Islet precursor cell (in vitro differentiated cells): ENCODE data around the gene RPS6KL1.
A peak's percentile ranks its signal among the peaks of the same experiment; 100 is the strongest.

Experiments
- DNase-seq: peaks from one replicate; pipeline ENCODE4 v3.0.0-alpha.2; 2018

The RPS6KL1 gene

DNA sequence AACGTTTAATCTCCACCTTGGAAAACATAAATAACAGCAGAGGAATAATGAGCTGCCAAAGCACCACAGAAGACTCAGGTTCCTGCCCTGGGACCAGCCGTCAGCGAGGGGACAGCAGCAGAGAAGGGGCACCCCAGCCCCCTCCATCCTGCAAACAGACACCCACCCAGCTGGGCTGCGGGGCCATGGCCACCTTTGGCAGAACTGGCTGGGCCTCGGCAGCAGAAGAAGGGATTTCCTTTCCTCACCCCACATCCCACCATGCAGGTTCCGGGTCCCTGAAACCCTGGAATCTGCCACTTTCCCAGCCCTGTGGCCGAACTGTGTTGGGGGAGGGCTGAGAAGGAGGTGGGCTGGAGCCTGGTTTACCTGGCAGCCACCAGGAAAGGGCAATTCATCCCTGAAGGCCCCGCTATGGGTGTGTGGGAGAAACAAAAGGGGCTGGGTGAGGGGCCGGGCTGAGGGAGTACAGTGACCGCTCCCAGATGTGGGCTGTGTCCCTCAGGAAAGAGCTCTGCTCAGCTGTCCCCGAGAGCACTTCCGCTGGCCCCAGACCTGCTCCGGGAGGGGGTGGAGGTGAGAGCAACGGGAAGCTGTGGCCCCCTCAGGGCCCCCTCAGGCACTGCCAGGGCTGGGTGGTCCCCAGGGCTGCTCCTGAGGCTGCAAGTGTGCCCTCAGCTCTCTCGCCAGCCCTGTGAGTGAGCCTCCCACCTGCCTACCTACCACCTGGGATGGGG is 28.6 kb upstream of the RPS6KL1 start:
- DNase-seq, result peak; percentile 55

DNA sequence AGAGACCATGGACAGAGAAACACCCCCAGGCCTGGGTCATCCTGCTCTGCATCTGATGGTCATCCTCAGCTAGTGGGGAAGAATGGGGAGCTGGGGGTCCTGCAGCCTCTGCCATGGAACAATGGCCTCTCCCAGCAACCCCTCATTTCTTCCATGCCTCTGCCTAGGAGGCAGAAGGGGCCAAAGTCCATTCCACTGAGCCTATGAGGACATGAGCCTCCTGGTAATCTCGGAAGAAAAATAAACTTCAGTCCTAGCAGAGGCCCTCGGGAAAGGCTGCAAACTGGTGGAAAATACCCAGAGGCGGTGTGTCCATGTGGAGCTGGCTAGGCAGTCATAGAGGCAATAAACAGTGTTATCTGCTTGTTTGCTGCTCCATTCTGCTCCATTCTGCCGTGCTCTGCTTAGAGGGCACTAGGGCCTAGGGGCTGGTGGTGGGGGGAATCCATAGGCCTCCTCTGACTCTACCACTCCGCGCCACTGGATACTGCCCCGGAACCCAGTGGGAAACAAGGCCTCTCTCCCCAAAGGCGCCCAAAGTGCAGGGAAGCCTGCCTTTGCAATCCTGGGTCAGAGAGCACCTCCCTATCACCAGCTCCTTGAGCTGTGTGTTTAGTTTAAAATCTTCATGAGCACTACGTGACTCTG is 27.9 kb upstream of the RPS6KL1 start:
- peak; percentile 52 for DNase-seq

DNA sequence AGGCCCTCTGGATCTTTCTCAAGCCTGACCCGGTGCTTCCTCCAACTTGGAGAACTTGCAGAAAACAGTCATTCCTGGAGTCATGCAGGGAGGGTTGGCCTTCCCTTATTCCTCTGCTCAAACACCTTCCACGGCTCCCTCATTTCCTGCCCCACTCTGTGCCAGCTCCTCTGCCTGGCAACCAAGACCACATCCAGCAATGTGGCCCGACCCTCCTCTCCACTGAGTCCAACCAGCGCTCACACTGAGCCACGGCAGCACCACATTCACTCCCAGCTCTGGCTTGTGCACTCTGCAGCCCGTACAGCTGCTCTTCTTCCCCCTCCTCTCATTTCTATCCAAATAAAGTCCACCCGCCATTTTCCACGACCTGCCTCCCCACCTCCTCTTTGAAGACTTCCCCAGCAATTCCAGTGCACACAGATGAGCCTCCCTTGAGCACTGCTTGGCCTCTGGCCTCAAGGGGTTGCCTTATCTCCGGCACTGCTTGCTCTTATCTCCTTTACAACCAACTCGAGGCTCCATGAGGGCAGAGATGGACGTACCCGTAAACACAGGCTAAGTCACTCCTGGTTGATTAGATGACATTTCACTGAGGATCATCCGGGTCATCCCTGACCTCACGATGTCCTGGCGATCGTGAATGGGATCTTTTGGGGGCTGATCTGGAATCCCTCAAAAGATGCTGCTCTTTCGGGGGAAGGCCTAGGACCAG is 27.0 kb upstream of the RPS6KL1 start:
- DNase-seq, result peak; percentile 38

DNA sequence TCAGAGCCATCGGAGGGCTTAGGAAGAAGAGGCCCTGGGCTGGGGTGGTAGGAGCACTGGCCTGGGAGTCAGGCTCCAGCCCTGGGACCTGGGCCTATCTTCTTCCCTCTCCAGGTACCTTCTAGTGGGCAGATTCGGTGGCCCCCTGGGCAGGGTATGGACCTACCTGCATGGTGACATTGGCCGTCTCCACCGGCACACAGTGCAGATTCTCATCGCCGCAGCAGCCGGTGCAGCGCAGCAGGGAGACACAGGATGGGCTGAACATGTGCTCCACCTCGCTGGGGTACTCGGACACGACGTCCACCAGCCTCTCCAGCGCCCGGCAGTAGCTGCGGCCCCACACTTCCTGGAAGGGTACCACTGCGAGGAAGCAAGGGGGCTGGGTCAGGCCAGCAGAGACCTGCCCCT is 26.1 kb upstream of the RPS6KL1 start:
- DNase-seq, result peak; percentile 44

DNA sequence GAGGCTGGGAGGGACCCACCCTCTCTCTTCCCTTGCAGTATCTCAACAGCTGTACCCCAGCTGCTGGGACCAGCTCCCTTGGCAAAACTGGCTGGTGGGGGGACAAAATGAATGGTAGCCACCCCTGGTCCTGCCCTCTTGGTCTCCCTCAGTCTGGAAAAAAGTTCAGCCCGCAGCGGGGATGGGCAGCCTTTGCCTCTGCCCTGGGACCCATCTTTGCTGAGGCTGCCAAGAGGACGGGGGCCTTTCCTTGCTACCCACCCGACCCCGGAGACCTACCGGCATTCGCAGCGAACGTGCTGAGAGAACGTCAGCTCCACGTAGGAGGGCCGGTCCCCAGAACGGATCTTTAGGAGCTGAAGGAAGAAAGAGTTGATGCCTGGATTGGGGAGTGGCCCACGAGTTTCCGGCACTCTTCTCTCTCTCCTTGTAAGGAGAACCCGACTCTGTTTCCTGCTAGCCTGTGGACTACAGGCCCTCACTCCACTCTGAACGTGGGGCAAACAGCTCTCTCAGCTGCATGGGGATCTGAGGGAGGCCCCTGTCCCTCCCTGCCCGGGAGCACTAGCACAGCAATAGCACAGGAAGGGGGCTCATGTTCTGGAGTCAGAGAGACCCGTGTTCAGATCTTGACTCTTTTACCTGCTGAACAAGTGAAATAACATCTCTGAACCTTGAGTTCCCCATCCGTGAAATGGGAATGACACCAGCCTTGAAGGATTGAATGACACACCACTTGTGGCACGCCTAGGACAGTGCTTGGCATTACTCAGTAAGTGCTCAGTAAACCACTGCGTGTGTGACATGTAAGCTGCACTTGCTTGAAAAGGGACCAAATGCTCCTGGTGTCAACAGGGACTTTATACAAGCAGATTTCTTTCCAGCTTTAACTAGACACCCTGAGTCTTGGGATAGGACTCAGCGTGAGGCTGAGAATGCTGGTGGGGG is 25.4 kb upstream of the RPS6KL1 start:
- peak; percentile 43 for DNase-seq

DNA sequence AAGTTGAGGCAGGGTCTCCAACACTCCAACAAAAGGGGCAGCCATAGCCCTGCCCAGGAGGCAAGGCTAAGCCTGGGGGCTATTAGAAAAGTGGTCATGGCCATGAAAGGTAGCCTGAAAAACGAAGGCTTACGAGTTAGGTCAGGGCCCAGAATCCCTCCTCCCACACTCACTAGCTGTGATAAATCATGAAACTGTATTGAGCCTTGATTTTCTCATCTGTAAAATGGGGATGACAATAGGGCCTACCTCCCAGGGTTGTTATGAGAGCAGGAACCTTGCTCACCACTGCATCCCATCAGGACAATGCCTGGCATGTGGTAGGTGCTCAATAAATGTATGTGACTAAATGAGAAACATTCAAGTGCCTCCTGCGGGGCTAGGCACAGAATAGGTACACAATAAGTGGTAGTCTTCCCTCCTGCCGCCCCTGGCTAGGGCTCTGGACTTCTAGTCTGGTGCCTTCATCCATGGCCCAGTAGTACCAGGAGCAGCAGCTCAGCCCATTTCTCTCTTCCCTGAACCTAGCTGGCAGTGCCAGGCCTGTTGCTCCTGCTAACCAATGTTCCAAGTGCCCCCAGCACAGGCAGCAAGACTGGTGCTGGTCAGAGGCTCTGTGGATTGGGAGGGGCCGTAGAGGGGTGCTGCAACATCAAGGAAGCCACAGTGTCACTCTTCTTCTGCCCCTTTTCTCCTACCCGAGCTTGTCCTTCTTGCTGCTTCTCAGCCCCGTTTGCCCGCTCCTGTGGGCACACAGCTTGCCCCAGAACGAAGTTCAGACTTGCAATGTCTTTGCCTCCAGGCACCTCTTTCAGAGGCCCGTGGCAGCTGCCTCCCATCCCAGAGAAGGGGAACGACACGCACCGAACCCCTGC is 24.5 kb upstream of the RPS6KL1 start:
- peak; percentile 34 for DNase-seq

DNA sequence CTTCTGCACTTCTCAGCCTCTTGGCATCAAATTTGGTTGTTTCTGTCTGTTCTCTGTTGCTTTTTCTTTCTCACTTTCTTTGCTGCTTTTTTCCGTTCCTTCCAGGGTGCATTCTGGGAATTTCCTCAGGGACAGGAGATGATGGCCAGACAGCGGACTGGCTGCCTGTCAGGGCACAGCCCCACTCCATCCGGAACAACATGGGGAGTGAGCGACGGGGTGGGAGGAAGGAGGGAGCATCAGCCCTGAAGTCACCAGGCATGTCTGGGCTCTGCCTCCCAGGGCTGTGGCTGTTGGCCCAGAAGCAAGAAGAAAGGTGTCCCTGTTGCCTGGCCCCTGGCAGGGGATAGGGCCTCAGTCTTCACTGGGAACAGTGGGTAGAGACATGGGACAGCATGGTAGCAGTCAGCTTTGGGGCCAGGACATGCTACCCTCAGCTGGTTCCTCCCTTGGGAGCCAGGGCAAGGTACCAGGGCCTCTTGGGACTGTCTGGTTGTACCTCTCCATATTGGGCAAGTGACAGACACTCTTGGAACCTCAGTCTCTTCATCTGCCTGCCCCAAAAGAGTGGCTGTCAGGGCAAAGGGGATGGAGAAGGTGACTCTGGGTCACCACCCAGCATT is 23.7 kb upstream of the RPS6KL1 start:
- DNase-seq, result peak; percentile 70

DNA sequence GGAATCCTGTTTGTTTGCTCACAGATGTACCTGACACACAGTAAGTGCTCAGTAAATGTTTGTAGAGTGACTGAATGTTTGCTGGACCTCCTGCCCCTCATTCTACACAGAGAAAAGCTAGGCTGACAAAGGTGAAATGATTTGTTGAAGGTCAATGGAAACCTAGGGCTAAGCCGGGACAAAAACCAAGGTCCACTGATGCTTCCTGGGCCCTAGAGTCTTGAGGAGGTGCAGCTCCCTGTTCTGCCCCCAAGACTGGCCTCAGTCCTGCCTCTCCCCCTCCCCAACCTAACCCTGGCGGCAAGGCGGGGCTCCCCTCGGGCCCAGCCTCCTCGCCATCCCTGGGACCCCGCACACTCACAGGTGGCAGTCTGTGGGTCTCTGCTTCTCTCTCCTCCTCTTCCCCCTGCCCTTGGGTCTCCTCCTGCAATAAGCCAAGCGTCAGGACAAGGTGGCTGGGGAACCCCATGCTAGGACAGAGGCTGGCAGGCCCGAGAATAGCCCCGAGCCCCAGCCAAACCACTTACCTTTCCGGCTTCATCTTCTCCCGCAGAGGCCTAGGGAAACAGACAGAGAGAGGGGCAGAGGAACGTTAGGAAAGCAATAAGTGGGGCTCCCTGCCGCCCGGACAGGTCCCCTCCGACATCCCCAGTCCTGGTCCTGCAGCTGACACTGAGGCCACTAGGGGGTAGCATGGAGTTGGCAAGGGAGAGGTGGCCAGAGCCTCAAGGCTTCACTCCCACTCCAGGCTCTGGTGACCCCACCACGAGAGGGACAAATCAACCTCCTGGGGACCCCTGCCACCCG is 23.0 kb upstream of the RPS6KL1 start:
- DNase-seq, result peak; percentile 87

DNA sequence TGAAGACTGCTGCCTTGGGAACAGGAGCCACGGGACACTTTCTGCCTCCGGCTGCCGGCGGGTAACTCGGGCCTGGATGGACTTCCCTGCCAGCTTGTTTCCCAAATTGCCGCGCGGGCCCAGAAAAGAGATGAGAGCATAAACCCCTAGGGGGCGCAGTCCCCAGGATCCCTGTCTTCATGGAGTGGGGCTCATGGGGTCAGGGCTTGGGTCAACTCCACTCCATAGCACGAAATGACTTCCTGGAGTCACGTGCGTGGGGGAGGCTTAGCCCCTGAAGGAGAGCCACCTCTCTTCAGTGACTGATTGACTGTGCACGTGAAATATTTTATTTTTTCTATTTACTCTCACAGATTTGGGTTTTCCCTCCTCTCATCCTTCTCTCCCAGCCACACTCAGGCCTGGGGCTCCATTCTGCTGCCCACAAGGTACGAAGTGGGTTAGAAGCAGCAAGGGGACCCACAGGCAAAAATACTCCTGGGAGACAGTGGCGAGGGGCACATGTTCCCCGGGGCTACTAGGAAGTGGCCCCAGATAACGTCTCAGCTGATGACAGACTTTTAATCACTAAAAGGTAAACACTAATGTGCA is 22.3 kb upstream of the RPS6KL1 start:
- DNase-seq, result peak; percentile 78

DNA sequence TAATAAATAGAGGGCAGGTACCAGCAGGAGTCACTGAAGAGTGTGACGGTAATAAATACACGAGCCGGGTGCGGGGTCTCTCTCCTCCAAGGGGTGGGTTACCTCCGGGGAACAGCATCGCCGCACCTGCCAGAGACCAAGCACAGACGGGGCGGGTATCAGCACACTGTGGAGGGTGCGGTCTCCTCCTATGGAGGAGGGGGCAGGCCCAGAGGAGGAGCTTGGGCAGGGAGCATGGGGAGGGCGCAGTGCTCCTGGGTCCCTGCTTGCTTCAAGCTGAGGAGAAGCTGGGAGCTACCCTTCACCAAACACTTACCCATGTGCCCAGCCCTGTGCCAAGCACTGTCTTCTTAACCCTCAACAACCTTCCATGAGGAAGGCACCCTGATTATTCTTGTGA is 19.5 kb upstream of the RPS6KL1 start:
- no peak for DNase-seq

DNA sequence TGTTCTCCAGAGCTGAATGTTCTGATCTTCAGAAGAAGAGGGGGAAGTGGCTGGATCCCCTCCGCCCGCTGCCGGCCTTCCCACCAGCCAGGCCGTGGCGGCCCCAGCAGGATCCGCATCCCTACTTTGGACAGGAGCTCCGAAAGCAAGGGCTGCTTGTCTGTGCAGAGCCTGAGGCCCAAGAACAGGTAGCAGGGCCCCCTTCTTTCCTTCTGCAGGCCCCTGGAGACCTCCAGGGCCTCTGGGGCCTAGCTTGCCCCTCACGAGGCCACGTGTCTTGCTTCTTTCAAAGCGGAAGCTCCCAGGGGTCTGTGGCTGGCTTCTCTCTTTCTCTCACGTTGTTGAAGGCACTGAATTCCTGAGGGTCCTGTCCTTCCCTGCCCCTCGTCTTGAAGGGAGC is 19.1 kb upstream of the RPS6KL1 start:
- DNase-seq, result no peak

DNA sequence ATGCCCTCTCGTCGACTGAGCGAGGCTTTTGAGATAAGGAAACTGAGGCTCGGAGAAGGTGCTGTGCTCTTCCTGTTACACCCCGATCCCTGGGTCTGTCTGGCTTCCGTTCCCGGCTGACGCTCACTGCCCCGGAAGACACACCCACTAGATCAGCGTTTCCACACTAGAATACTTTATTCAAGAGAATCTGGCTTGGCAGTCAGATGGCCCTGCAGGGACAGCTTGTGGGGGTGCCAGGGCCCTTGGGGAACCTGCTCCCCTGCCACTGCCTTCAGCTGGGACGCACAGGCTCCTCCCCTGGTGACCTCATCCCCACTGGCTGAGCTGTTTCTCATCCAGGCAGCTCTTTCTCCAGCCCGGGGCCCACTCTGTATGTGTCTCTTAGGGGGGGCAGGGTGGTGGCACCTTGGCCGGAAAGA is 18.6 kb upstream of the RPS6KL1 start:
- peak; percentile 76 for DNase-seq

DNA sequence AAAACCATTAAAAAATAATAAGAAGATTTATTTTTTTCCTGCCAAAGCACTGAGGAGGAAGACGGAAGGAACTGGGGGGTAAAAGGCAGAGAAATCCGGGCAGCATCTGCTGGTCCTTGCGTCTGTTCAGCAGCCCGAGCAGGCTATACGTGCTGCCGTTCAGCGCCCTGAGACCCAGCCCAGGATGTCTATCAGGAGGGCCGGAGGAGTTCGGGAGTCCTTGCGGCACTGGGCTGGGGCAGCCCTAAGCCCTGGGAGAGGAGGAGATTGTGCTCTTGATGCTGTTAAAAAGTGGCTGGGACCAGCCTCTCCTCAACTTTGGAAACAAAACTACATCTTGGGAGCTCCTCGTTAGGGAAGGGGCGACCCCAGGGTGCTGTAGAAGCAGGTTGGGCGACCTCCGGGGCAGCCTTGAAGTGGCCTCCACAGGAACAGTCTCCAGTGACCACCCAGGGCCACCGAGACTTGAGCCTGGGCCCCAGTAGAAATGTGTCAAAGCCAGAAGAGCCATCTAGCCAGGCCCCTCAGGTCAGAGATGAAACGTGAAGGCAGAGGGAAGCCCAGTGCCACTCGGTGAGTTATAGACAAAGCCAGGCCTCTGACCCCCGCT is 18.0 kb upstream of the RPS6KL1 start:
- DNase-seq, result no peak

DNA sequence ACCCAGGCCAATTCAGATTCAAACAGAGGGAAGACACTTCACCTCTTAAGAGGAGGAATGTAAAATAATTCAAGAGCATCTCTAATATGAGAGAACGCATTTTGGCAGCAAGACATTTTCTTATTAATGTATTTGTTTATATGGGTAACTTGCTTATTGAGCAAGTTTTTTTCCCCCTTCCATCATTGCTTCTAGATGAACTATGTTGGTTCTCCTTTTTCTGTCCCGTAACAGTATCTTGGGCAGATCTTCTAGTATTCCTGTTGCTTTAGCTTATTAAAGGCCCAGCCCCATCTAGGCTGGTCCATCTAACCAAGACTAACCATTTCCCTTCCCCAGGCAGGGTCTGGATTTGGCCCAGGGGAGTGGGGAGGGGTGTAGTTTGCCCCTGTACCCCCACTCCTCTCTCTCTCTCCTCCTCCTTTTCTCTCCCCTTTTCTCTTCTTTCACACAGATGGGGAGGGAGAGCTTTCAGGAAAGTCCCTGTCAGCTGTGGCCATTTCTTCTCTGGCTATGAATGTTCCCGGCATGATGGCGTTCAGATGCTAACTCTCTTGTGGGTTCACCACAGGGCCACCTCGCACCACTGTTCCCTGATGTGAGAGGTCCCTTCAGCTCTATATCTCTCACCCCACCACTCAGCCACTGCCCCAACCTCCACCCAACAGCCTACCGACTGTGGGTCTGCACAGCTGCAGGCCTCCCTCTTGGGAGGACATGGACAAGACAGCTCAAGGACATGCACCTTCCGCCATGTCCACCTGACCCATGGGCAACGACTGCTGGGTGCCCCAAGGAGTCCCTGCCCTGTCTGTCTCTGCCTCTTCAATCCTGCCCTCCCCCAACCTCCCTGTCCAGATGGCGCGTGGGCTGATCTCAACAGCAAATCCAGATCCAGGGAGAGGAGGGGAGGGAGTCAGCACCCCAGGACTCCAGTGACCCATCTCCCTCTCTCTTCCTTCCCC is 15.8 kb upstream of the RPS6KL1 start:
- no peak for DNase-seq

DNA sequence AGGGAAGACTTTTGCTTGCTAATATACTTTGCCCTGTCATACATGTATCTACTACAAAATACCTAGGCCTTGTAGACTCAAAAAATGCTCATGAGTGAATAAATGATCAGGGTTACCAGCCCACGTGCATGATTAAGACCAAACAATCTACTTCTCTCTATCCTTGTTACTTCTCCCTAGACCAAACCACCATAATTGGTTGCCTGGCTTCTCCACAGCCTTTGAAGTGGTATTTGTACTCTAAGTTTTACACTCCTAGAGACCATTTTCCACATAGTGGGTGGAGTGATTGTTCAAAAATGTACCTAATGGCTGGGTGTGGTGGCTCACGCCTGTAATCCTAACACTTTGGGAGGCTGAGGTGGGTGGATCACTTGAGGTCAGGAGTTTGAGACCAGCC is 14.1 kb upstream of the RPS6KL1 start:
- no peak for DNase-seq

DNA sequence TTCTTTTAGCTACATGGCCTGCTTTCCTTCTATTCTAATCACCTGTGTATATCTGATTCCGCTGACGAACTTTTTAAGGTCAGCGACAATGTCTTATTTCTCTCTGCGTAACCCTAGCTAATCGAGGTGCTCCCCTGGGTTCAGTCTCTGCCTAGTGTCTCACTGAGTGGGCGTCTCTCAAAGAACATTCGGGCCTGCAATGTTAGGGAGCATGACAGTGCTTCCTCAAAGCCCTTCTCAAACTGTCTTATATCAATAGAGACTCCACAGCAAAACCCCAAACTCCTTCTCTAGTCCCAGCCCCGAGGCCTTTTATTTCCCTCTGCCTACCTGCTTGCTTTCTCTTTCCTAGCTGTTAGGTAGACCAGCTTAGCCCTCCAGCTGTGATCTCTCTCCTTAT is 13.7 kb upstream of the RPS6KL1 start:
- no peak for DNase-seq

DNA sequence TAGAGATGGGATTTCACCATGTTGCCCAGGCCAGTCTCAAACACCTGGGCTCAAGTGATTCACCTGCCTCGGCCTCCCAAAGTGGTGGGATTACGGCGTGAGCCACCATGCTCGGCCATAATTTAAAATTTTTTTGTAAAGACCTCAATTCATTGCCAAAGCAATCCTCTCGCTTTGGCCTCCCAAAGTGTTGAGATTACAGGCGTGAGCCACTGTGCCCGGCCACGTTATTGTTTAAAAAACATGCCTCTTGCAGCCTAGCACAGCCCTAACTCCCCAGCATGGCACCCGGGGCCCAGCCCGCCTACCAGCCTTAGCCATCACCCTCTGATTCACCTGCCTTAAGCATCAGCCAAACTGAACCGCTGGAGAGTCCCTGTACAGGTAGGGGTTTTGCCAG is 13.1 kb upstream of the RPS6KL1 start:
- no peak for DNase-seq

DNA sequence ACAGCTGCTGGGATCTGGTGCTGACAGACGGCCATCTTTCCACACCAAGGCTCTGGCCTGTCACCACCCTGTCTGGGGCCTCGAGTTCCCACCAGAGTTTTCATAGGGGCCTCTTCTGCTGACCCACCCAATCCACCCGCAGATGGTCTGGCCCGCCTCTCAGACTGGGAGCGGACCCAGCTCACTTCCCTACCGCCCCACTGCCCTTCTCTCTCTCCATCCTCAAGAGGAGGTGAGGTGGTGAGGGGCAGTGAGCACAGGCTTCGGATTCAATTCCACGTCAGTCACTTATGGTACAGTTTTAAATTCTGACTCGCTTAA is 12.3 kb upstream of the RPS6KL1 start:
- DNase-seq, result no peak
